Body of pancreas (tissue), 4 donors: ENCODE data around the gene IPO5. TPM values are rescaled to one million over a fixed set of nuclear protein-coding genes. Genes with fewer than 3 reads are reported as not detected.

Experiments used
- ATAC-seq: fragments of 150-250 bp; one replicate; pipeline ENCODE4 v1.9.1; 2016
- DNase-seq, 4 donors: peaks; one replicate each; pipeline ENCODE4 v3.0.0-alpha.2; 2019
- H3K27ac ChIP-seq, 4 donors: fragments of 200-600 bp; sonication (generic); 1 replicate in 3 of 4; 2 replicates in 1 of 4; pipeline versions ENCODE4 v1.5.1 to v1.6.1; 2016 to 2019; ENCODE audit warnings: mild to moderate bottlenecking in 1 of 4, mixed read lengths in 1 of 4, moderate library complexity in 1 of 4
- H3K27me3 ChIP-seq, 2 donors: fragments of 200-600 bp; sonication (generic); one replicate each; pipeline ENCODE4 v1.6.0; 2016; ENCODE audit warnings: mild to moderate bottlenecking in 1 of 2
- H3K36me3 ChIP-seq, 2 donors: fragments of 200-600 bp; sonication (generic); replicated peaks in 1 of 2; 2 replicates each; pipeline ENCODE4 v1.5.1; 2016; ENCODE audit warnings: low read depth in 2 of 2; ENCODE audit not compliant: insufficient read depth in 1 of 2
- H3K4me1 ChIP-seq: fragments of 200-600 bp; sonication (generic); one replicate; pipeline ENCODE4 v1.6.0; 2016
- H3K4me3 ChIP-seq, 2 donors: fragments of 200-600 bp; sonication (generic); 1 replicate in 1 of 2; 2 replicates in 1 of 2; pipeline ENCODE4 v1.5.1; 2016 to 2019
- H3K9me3 ChIP-seq, 3 donors: fragments of 200-600 bp; sonication (generic); 1 replicate in 2 of 3; 2 replicates in 1 of 3; pipeline ENCODE4 v1.5.1; 2016
- POLR2A ChIP-seq, 3 donors: fragments of 450-650 bp; IDR thresholded peaks; one replicate each; pipeline ENCODE4 v1.6.1; 2016; ENCODE audit warnings: antibody characterized with exemption in 3 of 3, mild to moderate bottlenecking in 2 of 3
- WGBS, 2 donors: methylation state at CpG; one replicate each; pipeline ENCODE4 v1.1.5; 2017; 5-methylcytosine and 5-hydroxymethylcytosine counted together
- intact Hi-C: fragments of 100-400 bp; cut with DNase I; formaldehyde crosslinking; loops from one replicate; pipeline ENCODE4 v1.15.1; 2023
- total RNA-seq, 2 donors: library from RNA; depleted of rRNA; stranded (reverse); fragments of >200 nt; gene quantifications; one replicate each; pipeline ENCODE4 v1.1.0, GENCODE V29; 2016
- TF ChIP-seq, protein P1 (sequence below), 7 experiments: fragments of 450-650 bp in 4 of 7; fragments of 200-600 bp in 3 of 7; sonication (generic) in 3 of 7; IDR thresholded peaks; one replicate each; pipeline ENCODE4 v1.5.1; 2016 to 2019; ENCODE audit warnings: antibody characterized with exemption in 7 of 7

IPO5 gene
- total RNA-seq, 2 donors from 2014 or later: 84.0 to 96.8 TPM

- Histone ChIP-seq H3K4me1 (no peaks in the 10 kb centered on the region), H3K27me3 (no peaks in the 10 kb centered on the region), H3K27ac (no peak overlapping the region), H3K9me3 (no peaks in the 10 kb centered on the region), H3K4me3 (no peak overlapping the region), H3K36me3 (peaks cover 6 to 63% of the 10 kb centered on the region in 2 donors)
- TF ChIP-seq, protein P1, sequence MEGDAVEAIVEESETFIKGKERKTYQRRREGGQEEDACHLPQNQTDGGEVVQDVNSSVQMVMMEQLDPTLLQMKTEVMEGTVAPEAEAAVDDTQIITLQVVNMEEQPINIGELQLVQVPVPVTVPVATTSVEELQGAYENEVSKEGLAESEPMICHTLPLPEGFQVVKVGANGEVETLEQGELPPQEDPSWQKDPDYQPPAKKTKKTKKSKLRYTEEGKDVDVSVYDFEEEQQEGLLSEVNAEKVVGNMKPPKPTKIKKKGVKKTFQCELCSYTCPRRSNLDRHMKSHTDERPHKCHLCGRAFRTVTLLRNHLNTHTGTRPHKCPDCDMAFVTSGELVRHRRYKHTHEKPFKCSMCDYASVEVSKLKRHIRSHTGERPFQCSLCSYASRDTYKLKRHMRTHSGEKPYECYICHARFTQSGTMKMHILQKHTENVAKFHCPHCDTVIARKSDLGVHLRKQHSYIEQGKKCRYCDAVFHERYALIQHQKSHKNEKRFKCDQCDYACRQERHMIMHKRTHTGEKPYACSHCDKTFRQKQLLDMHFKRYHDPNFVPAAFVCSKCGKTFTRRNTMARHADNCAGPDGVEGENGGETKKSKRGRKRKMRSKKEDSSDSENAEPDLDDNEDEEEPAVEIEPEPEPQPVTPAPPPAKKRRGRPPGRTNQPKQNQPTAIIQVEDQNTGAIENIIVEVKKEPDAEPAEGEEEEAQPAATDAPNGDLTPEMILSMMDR (IDR thresholded peaks at IDR 0.05): no peak
- TF ChIP-seq POLR2A (IDR thresholded peaks at IDR 0.05): no peak
- intact Hi-C loops: no loop called here
- WGBS, 2 donors: 88 to 89% methylated on average over 9 of the region's 9 CpGs
- ATAC-seq (no peak), DNase-seq (no peak)
These were observed 59.8 kb downstream of the IPO5 start for GRCh38 chr13:98013241-98013640.

DNA sequence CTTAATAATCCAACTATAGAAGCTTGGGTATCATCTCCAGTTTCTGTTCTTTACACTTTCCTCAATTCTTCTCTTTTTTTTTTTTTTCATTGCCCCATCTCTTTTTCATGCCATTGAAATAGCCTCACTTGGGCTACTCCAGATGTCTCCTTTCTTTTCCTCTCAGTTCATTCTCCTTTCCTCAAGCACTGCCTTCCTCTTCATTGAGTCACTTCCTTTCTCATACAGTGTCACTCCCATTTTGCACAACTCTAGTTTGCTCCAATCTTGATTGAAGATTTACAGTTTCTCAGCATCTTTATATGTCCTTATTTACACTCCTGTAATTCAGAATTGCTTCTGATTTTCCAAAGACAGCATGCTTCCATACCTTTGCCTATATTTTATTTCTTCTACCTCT, 61.3 kb downstream of the IPO5 start:
- no peak overlapping the region for H3K4me3 ChIP-seq
- H3K9me3 ChIP-seq: no peaks in the 10 kb centered on the region
- H3K27ac ChIP-seq: no peak overlapping the region
- no peak for TF ChIP-seq POLR2A (IDR thresholded peaks at IDR 0.05)
- TF ChIP-seq, protein P1 (IDR thresholded peaks at IDR 0.05): no peak
- intact Hi-C loops: no loop called here
- peaks cover 5 to 65% of the 10 kb centered on the region in 2 donors for H3K36me3 ChIP-seq
- no peaks in the 10 kb centered on the region for H3K4me1 ChIP-seq
- no peaks in the 10 kb centered on the region for H3K27me3 ChIP-seq
- ATAC-seq: no peak
- no peak for DNase-seq

DNA sequence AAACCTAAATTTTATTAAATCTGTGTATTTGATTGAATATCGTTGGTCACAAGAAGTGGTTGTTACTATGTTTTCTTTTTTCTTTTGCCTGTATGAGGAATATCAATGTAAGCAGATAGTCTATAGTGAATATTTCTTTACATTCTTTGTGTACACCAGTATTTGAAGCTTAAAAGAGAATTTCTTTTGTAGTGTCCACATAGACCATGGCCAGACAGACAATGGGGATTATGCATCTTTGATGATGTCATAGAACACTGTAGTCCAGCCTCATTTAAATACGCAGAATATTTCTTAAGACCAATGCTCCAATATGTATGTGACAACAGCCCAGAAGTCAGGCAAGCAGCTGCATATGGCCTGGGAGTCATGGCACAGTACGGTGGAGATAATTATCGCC, 64.8 kb downstream of the IPO5 start:
- Histone ChIP-seq H3K4me1 (no peaks in the 10 kb centered on the region), H3K27ac (no peak overlapping the region), H3K27me3 (no peaks in the 10 kb centered on the region), H3K4me3 (no peak overlapping the region), H3K9me3 (no peaks in the 10 kb centered on the region), H3K36me3 (peaks cover 17 to 55% of the 10 kb centered on the region in 2 donors)
- WGBS, 2 donors: 93 to 96% methylated on average over 4 of the region's 4 CpGs
- TF ChIP-seq POLR2A (IDR thresholded peaks at IDR 0.05): no peak
- TF ChIP-seq, protein P1 (IDR thresholded peaks at IDR 0.05): no peak
- intact Hi-C loops: no loop called here
- ATAC-seq: no peak
- no peak for DNase-seq

DNA sequence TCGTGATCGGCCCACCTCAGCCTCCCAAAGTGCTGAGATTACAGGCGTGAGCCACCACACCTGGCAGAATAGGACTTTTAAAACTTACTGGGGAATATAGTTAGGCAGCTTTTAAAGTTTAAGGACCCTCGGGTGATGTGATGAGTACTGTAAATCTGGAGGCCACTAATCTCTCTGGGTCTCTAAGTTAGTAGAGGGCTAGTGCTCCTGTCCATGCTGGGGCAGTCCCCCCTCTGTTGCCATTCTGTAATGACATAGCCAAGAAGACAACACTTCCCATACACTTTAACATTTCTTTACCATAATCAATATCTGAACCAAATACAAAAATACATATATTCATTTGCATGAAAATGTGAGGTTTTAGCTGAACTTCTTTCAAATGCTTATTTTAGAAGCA, 65.7 kb downstream of the IPO5 start:
- Histone ChIP-seq H3K4me3 (no peak overlapping the region), H3K27me3 (no peaks in the 10 kb centered on the region), H3K36me3 (peaks cover 17 to 49% of the 10 kb centered on the region in 2 donors), H3K4me1 (no peaks in the 10 kb centered on the region), H3K27ac (no peak overlapping the region), H3K9me3 (no peaks in the 10 kb centered on the region)
- intact Hi-C loops: no loop called here
- no peak for DNase-seq
- TF ChIP-seq, protein P1 (IDR thresholded peaks at IDR 0.05): no peak
- no peak for TF ChIP-seq POLR2A (IDR thresholded peaks at IDR 0.05)
- WGBS, 2 donors: 83 to 93% methylated on average over 4 of the region's 4 CpGs
- ATAC-seq: no peak

GRCh38 chr13:98020271-98020670, 66.8 kb downstream of the IPO5 start:
- intact Hi-C loops: no loop called here
- Histone ChIP-seq H3K4me3 (no peak overlapping the region), H3K9me3 (no peaks in the 10 kb centered on the region), H3K27me3 (no peaks in the 10 kb centered on the region), H3K4me1 (no peaks in the 10 kb centered on the region), H3K27ac (no peak overlapping the region), H3K36me3 (peaks cover 17 to 44% of the 10 kb centered on the region in 2 donors)
- WGBS, 2 donors: 93 to 94% methylated on average over 3 of the region's 3 CpGs
- DNase-seq (no peak), ATAC-seq (no peak)
- TF ChIP-seq, protein P1 (IDR thresholded peaks at IDR 0.05): no peak
- no peak for TF ChIP-seq POLR2A (IDR thresholded peaks at IDR 0.05)
